ENCODE results near the gene HACE1.

Gene HACE1

DNA sequence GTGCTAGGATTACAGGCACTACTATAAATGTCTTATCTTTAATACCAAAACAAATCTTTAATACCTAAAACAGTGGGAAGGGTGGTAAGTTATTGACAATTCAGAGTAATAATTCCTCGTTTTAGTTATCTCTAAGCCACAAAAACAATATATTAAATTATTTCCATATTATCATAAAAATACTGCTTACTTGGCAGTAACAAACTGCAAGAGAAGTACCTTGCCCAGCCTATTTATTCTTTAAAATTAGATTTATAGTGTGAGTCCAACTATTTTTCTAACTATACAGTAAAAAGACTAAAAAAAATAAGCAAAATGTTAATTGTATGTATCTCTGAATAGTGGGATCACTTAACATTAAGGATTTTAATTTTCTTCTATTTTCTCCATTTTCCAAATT is 123.2 kb downstream of the HACE1 start:
- no peak for DNase-seq

DNA sequence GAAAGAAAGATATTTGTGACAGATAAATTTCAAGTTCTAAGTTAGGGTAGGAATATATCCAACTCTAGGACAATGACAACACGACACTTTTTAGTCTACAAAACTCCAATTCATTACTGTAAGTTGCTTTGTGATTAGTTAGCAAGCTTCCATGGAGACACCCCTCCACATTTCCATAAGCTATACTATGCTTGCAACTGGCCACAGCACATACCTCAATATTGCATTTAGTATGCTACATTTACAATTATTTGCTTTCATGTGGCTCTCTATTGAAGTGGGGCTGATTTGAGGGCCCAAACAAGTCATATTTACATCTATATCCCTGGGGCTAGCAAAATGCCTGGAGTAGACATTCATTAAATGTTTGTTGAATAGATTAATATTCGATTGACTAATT is 129.3 kb downstream of the HACE1 start:
- DNase-seq: no peak

DNA sequence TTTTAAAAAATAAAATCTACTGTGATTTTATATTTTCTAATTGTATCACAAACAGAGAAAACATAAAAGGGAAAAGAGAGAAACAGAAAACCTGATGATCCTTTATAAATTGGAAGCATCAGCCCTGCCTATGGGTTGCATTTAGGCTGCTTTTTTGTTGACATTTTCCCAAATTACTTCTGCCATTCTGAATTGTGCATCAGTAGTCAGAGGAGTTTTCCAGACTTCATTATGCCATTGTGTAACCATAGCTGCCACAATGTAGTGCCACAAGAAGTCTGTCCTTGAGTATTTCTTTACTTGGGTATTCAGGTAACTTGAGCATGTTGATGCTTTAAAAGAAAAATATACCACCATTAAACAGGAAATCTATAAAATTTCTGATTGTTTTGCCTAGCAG is 130.3 kb downstream of the HACE1 start:
- DNase-seq: no peak

DNA sequence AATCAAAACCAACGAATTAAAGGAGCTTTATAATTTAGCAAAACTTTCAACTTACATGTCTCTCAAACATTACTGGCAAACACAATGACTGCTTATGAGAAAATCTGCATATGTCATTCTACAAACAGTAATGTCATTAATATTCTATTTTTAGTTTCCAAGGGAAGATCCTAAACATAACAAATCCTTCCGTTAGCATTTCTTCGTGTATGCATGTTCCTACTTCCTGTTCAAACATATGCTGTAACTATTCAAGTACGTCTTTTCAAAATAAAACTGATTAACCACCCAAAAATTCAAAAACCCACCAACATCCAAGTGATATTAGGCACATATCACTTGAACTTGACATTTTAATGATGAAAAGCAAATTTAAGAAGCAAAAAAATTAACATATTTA is 131.3 kb downstream of the HACE1 start:
- peak; percentile 24 for DNase-seq

DNA sequence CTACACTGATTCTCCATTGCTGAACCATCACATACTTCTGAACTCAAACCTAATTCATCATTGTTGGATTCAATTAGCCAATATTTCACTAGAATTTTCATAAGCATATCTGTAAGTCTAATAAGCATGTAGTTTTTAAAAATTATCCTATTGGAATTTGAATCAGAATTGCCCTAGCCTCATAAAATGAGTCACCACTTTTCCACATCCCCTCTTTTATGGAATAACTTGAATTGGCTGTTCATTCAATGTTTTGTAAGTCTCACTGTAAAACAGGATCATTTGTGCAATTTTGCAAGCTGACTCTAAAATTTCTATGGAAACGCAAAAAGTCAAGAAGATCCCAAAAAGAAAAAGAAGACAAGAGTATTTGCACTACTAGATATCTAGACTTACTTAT is 141.0 kb downstream of the HACE1 start:
- DNase-seq: peak; percentile 8

DNA sequence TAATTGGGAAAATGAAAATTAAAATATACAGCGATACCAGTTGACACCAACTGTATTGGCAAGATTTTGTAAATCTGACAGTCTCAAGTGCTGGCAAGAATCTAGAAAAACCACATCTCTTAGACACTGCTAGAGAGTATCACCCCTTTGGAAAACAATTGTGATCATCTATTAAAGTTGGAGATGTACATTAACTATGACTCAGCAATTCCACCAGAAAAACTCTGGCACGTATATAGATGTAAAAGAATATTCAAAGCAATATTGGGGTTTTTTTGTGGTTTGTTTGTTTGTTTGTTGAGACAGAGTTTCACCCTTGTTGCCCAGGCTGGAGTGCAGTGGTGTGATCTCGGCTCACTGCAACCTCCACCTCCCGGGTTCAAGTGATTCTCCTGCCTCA is 142.9 kb downstream of the HACE1 start:
- DNase-seq: no peak

DNA sequence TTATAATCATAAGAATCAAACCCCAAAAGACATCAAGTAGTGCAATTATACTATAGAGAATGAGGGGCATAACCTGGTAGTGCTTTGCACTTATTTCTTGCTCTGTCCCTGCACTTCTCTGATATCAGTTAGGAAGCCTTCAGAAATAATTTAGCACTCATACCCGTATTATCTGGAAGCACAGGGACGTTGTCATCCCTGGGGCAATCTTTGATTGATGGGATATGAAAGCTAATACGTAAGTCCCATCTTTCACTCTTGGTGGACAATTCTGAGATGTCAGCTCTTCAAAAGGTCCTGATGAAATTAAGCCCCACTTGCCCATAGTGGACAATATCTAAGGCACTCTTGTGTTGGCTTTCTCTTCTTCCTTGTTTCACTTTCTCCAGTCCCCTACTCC is 144.9 kb downstream of the HACE1 start:
- DNase-seq: no peak

DNA sequence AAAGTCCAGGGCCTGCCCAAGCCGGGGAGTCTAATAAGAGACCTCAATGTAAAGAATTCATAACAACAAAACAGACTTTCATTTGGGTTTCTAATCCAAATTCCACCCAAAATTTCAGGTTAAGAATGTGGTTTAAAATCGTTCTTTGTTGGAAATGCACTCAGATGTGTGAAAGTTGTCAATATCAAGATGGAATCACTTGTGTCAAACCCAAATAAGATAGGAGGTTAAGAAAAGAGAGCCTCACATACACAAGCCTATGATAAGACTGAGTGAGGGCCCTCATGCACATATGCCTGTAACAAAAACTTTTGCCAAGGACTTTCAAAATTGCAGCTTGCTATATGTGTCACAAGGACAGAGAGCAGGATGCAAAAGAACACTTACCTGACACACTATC is 145.7 kb downstream of the HACE1 start:
- no peak for DNase-seq

DNA sequence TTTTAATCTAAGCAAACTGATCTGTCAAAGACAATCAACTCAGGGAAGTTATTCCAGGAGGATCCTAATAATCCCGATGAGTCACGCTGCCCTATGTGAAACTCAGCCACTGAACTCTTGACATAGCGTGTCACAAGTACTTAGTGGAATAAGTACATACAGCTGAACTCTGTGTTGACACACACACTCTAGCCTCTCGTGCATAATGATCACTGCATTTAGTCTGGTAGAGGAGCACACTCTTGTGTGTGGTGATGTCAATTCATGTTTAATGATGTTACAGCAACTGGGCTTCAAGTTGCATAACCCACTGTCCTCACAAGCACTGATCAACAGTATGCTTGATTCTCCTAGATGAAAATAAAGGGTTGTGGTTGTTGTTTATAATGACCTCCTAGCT is 148.3 kb downstream of the HACE1 start:
- peak; percentile 61 for DNase-seq

DNA sequence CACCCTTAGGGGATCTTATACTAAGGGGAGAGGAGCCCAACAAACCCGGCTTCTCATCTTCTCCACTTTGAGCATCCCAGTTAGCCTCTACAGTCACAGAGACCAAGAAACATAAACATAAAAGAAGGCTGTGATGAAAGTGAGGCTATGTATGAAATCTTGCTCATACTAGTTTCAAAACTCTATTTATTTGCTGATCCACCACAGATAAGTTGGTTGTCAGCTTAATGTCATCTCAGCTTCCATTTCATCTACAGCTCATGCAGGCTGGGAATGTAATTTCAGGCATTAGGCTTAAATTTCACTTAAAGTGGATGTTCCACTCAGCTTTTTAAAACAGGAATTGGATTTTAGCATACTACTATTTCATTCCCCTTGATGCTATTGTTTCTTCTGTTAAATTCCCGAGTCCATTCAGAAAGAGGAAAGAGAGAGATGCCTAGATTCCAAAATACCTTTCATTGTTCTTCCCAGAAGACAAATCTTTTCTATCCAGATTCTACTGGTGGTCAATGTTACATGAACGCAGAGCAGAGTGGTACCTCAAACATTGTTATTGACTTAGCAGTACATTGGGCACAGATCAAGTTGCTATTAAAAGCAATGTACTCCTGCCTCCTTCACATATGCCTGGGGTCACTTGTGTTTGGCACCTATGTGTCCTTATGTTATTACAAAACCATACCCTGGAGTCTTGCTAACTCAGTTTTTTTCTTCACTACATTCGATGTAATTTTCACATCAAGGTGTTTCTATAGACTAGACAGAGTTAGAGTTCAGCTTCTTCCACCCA is 149.0 kb downstream of the HACE1 start:
- DNase-seq: no peak

DNA sequence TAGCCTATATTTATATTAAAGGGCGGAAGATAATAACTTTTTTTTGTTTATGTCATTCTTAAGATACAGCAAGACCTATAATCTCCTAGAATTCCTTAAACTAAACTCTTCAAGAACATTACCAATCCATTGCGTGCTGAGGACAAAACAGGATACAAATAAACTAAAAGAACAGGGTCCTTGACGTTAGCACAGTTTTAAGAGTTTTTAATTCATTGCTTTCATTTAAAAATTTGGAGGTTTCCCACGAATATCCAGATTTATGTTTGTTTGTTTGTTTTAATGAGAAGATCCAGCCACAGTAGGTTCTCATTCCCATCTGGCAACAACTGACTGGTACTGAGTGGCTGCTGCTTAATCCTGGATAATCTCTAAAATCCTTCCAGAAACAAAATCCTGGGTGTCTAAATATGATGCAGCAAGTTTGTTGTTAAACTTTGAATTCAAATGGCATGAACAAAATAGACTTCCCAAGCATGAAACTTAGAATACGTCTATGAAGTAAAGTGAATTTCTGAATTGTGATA is 153.7 kb downstream of the HACE1 start:
- DNase-seq: no peak

DNA sequence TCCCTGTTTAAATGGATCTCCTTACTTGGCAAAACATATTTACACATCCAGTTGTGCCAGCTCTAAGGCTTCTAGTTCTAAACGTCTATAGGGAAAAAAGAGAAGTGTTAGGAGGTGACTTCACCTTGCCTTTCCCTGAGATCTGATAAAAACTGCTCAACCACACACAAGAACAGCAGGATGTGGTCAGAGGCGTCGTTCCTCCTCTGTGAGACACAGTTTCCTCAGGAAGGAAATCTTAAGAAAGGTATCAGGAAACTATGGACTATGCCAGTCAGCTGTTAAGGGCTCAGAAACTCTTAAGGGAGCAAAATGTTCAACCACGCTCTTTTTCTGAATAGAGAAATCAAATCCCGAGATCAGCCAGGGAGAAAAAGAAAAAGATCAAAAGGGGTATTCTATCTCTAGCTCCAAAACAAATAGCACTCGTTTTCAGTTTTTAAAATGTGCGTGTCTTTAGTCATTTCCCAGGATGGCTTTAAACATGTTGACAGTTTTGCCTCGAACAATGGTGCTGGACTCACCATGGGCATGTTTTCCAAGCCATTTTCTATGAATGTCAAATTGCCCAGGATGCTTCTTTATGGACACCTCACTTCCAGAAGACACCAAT is 154.5 kb downstream of the HACE1 start:
- DNase-seq: peak; percentile 67

DNA sequence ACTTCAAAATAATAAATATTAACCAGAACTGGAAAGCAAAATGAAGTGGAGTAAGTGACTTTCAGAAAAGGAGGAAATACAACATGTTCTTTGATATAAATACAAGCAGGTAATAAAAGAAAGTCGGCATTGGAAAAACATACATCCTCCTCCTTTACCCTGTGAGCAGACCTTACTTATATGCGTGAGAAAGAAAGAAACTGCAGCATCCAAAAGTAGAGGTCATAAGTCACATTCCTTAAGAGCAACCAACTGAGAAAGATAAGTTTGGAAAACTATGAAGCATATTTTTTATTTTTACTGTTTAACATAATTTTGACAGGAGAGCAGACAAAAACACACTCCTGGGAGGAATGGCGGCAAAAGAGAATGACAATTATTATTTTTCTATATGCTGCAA is 155.5 kb downstream of the HACE1 start:
- DNase-seq: no peak

DNA sequence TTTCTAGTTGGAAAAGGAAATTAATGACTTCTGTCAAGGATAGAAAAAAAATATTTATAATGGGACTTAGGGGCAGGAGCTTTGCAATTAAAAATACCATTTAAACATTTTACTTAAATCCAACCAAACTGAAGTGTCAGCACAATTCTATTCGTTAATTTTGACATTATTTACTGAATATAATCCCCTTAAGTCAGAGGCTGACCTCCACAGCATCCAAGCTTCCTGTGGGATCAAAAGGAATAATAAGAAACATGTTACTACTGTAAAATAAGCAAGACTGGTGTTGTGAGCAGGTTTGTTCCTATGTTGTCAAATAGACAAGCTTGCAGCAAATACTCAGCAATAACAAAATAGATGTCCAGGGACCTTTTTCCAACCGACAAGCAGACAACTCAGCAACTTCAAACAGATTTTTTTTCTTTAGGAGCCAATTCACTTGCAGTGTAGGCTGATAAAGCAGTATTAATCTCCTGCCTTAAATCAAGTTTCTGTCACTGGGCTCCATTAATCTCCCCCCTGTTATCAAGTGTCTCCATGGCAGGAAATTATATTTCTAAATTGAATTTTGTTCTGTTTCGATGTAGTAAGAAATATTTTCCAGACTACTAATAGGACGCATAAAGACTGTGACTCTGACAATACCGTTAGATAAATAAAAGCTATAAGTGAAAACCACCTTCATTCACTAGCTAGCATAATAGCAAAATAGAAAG is 157.4 kb downstream of the HACE1 start:
- DNase-seq: no peak

DNA sequence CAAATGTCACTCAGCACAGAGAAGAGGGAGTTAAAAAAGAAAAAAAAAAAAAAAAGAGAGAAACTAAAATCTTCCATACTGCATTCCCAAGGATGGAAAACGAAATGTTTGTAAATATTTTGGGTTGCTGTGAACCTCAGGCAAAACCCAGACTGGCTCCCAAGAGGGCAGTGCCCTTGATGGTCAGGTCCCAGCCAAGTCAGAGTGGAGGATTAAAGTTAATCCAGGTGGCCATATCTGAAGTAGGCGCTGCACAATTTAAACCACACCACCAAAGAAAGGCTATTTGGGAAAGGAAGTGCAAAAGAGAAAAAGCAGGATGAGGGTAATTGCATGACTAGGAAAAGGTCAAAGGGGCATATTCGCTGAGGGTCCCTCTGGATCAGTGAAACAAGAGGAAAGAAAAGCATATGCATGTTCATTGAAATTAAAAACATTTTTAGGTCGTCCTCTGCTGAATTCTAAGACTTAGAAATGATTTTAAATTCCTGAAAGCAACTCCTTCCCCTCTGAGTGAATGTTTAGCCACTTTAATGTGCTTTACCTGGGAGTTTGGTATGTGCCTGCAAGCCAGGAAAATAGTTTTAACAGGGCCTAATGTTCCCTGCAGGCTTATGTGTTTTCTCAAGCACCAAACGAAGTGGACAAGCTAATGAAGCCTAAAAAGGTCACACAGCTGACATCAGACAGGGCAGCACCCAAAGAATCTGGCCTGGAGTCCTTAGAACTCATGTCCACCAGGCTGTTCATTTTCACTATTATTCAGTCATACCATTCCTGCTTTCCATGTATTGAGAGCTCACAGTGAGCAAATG is 159.1 kb downstream of the HACE1 start:
- DNase-seq: no peak

DNA sequence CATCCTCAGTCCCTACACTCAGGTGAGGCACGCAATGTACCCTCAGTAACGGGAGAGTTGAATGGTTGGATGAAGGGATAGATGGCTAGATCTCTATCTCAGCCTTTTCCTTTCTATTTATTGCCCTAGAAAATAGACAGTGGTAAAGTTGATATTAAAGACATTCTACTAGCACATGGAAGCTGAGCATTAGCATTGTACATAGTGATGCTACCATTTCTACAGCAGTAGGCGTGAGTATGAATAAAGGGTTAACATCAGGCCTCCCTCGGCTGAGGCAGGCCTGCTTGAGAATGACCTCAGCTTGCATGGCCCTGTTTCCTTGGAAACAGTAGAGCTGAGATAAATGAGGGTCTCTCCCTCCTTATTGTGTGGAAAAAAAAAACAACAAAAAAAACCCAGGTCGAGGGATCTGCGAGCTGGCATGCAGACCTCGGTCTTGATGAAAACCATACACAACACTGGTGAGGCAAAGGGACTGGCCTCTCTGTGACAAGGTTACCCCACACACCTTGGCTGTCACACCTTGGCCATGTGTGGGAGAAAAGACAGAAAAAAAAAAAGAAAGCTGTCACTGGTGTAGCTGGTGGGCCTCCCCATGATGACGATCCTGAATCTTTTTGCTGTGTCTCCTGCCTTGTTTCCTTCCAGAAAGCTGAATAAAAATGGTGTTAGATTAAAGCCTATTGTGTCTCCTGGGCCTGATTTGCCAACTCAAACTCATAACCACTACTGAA is 160.0 kb downstream of the HACE1 start:
- no peak for DNase-seq

DNA sequence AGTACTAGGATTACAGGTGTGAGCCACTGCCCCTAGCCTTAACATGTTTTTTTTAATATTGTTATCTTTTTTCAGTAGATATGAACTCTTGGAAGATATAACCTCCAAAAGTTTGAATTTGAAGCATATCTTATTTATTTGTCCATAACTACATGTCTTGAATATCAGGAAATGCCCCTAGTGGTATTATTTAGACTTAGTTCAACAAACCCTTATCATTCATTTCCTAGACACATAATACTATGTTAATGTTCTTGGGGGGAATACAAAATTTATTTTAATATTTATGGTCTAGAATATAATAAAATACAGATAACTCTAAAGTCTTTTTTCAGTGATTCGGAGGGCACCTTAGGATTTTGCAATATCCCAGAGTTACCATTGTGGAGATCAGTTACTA is 160.7 kb downstream of the HACE1 start:
- no peak for DNase-seq

DNA sequence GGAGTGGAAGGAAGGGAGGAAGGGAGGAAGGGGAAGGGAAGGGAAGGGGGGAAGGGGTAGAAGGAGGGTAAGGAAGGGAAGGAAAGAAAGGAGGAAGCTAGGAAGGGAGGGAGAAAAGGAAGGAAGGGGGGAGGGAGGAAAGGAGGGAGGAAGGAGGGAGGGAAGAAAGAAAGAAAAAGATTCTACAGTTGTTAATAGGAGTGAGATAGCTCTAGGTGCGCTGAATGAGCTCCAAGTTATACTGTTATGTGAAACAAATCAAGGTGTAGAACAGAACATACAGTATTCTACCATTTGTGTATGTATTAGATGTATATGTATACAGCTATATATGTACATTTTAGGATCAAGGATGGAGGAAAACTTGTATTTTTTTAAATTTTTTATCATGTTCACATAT is 167.7 kb downstream of the HACE1 start:
- DNase-seq: no peak

DNA sequence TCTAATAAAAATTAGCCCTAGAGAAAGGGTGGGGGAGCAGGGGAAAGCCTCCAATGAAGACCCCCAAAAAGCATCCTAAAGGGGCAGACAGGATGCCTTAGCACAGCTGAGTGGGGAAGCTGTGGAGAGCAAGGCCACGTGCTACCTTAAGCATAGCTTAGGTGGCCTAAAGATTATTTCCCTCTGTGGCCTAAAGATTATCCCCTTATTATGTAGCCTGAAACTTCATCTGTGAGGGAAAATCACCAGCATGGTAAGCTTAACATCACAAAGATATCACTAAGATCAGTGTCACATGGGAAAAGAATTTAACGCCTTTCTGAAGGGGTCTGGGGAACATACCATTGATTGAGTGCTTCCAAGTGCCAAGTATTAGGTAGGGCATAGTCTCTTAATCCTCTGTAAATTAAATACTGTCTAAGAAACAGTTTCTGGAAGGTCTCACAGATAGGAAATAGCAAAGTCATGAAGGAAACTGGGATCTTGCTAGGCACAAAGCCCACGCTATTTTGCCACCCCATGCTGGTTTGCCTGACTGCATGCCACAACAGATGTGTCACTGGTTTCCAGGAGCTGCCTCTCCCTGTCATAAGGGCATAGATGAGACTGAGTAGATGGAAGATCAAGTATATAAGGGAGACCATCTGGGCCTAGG is 170.0 kb downstream of the HACE1 start:
- peak; percentile 52 for DNase-seq

DNA sequence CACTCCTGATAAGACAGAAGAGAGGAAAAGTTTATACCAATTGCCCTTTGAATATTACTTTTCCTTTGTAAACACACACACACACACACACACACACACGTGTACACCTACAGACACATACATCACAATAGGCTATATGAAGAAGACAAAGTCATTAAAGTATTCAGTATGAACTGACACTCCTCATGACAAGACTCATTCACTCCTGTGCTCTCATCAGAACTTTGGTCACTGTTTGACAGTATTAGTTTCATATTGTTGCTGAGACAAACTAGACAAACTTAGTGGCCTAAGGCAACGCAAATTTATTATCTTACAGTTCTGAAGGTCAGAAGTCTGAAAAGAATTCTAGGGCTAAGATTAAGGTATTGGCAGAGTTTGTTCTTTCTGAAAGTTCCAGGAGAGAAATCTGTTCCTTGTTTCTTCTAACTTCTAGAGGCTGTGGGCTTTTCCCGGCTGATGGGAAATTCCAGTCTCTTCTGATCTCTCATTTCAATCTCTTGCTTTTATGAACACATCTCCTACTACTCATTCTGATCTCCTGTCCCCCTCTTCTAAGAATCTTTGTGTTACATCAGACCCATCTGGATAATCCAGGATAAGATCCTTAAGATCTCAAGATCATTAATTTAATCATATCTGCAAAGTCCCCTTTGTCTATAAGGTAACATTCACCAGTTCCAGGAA is 171.3 kb downstream of the HACE1 start:
- no peak for DNase-seq

Data from fibroblast of skin of abdomen (primary cell).